T-helper 22 cell (primary cell): Measurements from ENCODE around the gene KIAA1549.

Source experiments
- DNase-seq: peaks from one replicate; pipeline ENCODE4 v3.0.0-alpha.2; 2020; ENCODE audit warnings: low read depth

KIAA1549 gene

DNA sequence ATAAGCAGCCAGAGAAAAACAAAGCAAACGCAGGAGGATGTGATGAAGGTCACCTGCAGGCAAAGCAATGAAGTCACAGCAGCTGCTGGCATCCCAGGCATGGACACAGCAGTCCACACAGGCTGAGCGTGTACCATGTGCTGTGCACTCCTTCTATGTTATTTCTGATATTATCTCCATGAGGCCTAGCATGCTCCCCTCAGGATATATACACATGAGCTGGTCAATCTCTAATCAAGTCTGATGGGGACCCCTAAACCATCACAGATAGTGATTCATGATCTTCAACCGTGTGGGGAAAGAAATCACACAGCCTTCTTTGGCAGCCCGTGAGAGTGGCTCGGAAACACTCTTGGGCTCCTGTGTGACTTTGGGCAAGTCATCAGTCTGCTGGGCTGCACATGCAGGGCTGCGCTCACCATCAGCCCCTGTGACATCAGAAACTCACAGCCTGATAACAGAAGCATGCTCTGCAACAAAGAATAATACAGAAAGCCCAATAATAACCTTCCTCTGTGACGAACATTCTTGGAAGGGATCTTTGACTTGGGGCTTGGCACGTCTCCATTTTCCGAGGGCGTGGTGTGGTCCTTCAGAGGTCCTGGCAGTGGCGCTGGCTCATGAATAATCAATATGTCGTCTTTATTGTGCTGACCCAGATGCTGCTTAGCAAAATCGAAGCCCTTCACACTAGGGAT lies 100.2 kb downstream of the KIAA1549 start:
- DNase-seq = no peak

DNA sequence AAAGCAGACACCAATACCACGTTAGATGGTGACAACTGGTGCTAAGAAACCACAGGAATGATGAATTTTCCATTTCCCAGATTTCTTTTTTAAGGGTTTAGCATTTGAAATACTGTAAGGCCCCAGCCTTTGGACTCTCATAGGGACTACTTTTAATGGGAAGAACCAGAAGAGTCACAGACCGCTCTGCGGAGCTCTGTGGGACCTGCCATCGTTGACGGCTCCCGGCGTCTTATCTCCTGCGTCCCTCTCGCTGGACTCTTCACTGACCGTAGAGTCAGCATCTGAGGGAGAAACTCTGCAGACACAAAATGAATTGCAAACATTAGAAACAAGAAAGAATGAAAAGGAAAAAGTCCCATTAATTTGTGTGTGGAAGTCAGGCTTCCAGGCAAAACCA lies 101.8 kb downstream of the KIAA1549 start:
- no peak for DNase-seq

GRCh38 chr7:138878856-138879255 lies 102.3 kb downstream of the KIAA1549 start:
- no peak for DNase-seq

- no peak for DNase-seq
Observed at GRCh38 chr7:138878051-138878450, 103.1 kb downstream of the KIAA1549 start.

DNA sequence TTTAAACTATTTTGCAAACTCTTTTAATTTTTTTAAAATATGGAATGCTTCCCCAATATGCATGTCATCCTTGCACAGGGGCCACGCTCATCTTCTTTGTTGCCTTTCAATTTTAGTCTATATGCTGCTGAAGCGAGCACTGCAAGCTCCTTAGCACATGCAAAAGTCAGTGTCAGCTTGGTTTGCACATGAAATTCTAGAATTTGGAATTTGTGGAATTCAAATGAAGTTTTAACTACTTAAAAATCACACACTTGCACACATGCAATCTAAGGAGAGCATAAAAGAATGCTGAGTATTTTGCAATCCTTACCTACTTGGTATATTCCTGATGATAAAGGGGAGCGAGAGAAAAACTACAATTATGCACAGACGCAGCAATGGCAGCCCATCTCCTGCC lies 104.9 kb downstream of the KIAA1549 start:
- no peak for DNase-seq

DNA sequence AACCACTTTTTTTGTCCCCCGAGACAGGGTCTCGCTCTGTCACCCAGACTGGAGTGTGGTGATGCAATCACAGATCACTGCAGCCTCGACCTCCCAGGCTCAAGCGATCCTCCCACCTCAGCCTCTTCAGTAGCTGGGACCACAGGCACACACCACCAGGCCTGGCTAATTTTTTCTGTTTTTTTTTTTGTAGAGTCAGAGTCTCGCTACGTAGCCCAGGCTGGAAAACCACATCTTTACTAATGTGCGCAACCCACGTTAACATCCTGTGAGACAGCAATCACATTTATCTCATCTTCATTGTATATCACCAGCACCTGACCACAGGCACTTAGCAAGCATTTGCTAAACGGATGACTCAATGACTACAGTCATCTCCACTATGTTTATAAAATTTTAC lies 105.4 kb downstream of the KIAA1549 start:
- peak; percentile 57 for DNase-seq

DNA sequence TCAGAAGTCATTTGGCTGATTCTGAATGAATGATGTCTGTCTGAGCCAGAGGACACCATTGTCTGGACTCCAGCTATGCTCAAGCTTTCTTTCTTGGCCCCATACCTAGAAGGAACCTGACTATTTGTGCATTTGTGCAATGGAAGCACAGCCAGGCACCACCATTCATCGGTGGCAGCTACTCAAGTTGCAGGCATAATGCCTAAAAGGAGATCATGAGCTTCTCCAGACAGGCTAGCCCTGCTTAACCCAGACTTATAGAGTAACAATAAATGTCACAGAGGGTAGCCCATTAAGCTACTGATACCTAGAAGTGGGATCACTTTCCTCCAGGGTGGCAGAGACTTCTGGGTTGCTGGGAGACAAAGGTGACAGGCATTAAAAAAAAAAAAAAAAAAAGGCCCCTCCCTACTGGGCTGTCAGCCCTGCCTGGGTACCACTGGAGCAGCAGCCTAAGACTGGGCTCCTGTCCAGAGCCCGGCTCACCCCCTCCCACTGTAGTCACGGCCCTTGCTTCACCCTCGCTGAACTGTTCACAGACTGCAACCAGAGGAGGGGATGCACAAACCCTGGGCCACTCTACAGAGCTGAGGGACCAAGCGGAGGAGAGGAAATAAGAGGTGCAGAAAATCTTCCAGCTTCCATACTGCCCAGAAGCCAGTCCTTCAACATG lies 107.8 kb downstream of the KIAA1549 start:
- DNase-seq = no peak

DNA sequence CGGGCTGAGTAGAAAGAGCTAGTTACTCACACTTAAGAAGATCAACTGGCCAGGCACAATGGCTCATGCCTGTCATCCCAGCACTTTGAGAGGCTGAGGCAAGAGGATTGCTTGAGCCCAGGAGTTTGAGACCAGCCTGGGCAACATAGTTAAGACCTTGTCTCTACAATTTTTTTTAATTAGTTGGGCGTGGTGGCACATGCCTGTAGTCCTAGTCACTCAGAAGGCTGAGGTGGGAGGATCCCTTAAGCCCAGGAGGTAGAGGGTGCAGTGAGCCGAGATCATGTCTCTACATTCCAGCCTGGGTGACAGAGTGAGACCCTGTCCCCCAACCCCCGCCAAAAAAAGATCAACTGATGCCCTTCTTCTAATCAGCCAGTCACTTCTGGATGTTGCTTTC lies 108.6 kb downstream of the KIAA1549 start:
- DNase-seq = no peak

GRCh38 chr7:138871814-138872090 lies 109.4 kb downstream of the KIAA1549 start:
- DNase-seq = no peak

- no peak for DNase-seq
Observed at GRCh38 chr7:138871065-138871813, 110.0 kb downstream of the KIAA1549 start.

- no peak for DNase-seq
Observed at GRCh38 chr7:138869353-138869752, 111.8 kb downstream of the KIAA1549 start.

GRCh38 chr7:138868711-138869110 lies 112.5 kb downstream of the KIAA1549 start:
- DNase-seq = no peak

DNA sequence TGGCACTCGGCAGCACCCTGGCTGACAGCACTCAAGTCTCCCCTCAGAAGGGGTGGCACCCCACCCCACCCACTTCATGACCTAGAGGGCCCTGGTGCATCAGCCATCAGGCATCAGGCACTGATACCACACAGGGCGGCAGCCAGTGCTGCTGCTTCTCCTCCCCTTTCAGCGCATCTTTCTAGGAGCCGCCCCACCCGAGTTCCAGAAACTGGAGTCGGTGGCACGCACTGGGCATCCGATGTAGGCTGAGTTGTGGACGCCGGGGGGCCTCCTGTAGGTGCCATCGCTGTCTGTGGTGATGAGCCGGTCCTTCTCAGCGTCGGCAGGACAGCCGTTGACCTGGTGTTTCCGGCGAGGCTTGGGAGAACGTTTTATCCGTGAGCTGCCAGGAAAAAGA lies 113.4 kb downstream of the KIAA1549 start:
- DNase-seq = no peak

- DNase-seq = no peak
Observed at GRCh38 chr7:138866353-138866752, 114.8 kb downstream of the KIAA1549 start.

DNA sequence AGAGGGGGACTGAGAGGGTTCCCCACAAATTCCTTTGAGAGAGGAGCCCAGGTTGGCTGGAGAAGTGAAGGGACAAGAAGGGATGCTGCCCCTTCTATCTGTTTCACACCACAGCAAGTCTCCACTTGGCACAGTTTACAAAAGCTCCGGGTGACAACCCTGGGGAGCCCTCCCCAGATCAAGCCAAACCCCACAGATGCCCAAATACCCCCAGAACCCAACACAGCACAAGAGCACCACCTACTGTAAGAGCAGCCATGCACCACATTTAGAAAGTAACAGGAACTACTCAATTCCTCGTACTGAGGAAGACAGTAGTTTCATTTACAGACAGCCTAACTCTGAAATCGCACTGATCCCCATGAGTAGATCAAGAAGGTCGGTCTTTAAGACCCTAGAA lies 115.3 kb downstream of the KIAA1549 start:
- no peak for DNase-seq

- no peak for DNase-seq
Observed at GRCh38 chr7:138864667-138865066, 116.5 kb downstream of the KIAA1549 start.

GRCh38 chr7:138863931-138864330 lies 117.3 kb downstream of the KIAA1549 start:
- DNase-seq = no peak

GRCh38 chr7:138861051-138861450 lies 120.1 kb downstream of the KIAA1549 start:
- DNase-seq = no peak

DNA sequence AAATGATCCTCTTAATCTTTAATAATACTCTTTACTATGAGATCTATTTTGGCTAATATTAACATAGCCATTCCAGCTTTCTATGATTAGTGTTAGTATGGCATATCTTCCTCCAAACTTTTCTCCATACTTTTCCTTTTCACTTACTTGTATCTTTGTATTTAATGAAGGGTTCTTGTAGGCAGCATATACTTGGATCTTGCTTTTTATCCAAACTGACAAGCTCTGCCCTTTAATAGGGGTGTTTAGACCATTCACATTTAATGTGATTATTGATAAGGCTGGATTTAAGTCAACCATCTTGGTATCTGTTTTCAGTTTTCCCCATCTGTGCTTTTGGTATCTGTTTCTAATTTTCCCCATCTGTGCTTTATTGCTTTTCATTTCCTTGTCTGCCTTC lies 123.5 kb downstream of the KIAA1549 start:
- DNase-seq = no peak

- no peak for DNase-seq
Observed at GRCh38 chr7:138854115-138854645, 127.0 kb downstream of the KIAA1549 start.

DNA sequence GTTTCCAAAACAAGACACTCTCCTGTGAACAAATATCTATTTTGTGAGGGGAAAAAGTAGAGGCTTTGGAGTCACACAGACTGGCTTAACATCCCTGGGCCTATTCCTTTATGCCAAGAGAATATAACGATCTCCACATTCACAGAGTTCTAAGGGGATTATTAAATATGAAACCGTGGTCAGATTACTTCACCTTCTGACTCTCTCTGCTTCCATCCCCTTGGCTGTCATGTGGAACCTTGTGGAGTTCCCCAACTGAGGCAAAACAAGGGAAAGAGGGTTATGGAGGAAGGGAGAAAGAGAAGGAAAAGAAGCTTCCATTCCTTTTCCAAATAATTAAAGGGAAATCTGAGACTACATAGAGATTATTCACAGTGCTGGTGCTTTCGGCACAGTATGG lies 127.7 kb downstream of the KIAA1549 start:
- DNase-seq = no peak

- no peak for DNase-seq
Observed at GRCh38 chr7:138852469-138852868, 128.7 kb downstream of the KIAA1549 start.

DNA sequence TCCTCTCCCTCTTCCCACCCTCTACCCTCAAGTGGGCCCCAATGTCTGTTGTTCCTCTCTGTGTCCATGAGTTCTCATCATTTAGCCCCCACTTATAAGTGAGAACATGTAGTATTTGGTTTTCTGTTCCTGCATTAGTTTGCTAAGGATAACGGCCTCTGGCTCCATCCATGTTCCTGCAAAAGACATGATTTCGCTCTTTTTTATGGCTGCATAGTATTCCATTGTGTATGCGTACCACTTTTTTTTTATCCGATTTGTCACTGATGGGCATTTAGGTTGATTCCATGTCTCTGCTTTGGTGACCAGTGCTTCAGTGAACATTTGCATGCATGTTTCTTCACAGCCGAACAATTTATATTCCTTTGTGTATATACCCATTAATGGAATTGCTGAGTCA lies 131.5 kb downstream of the KIAA1549 start:
- no peak for DNase-seq
